HG02870 (cell line): Measurements from ENCODE around the gene UBE2G1.
"Not testable (repeated sequence)": the region's sequence is repeated elsewhere in the genome, so short reads cannot be mapped to it uniquely, and the experiment has no call there.

Experiments used
- ATAC-seq: cut with Tn5 transposase; IDR thresholded peaks from one replicate; pipeline ENCODE4 v1.9.1; 2021; ENCODE audit warnings: mild to moderate bottlenecking, moderate library complexity; ENCODE audit not compliant: unreplicated experiment

Gene UBE2G1

GRCh38 chr17:4375796-4376440 lies 9.4 kb upstream of the UBE2G1 start:
- not testable (repeated sequence) for ATAC-seq

GRCh38 chr17:4375039-4375748 lies 8.7 kb upstream of the UBE2G1 start:
- peak; percentile 80 for ATAC-seq

GRCh38 chr17:4369557-4370230 lies 3.2 kb upstream of the UBE2G1 start:
- ATAC-seq = no peak

- ATAC-seq = no peak
Observed at GRCh38 chr17:4368341-4368740, 1.9 kb upstream of the UBE2G1 start.

- ATAC-seq = not testable (repeated sequence)
Observed at GRCh38 chr17:4367177-4367576, 702 bp upstream of the UBE2G1 start.

- peak; percentile 14 for ATAC-seq
Observed at GRCh38 chr17:4365628-4366326, 698 bp downstream of the UBE2G1 start.

- peak; percentile 42 for ATAC-seq
Observed at GRCh38 chr17:4365103-4365627, 1.3 kb downstream of the UBE2G1 start.

GRCh38 chr17:4364622-4365041 lies 1.8 kb downstream of the UBE2G1 start:
- ATAC-seq = no peak

- ATAC-seq = no peak
Observed at GRCh38 chr17:4362141-4362540, 4.3 kb downstream of the UBE2G1 start.

GRCh38 chr17:4358154-4358553 lies 8.3 kb downstream of the UBE2G1 start:
- ATAC-seq = peak; percentile 67

GRCh38 chr17:4357671-4358070 lies 8.8 kb downstream of the UBE2G1 start:
- no peak for ATAC-seq

- ATAC-seq = no peak
Observed at GRCh38 chr17:4357030-4357628, 9.3 kb downstream of the UBE2G1 start.

GRCh38 chr17:4354862-4355514 lies 11.5 kb downstream of the UBE2G1 start:
- no peak for ATAC-seq

GRCh38 chr17:4354206-4354605 lies 12.3 kb downstream of the UBE2G1 start:
- no peak for ATAC-seq

GRCh38 chr17:4350214-4350613 lies 16.3 kb downstream of the UBE2G1 start:
- not testable (repeated sequence) for ATAC-seq

GRCh38 chr17:4345581-4346252 lies 20.8 kb downstream of the UBE2G1 start:
- ATAC-seq = no peak

- no peak for ATAC-seq
Observed at GRCh38 chr17:4344926-4345325, 21.5 kb downstream of the UBE2G1 start.

GRCh38 chr17:4342535-4342934 lies 23.9 kb downstream of the UBE2G1 start:
- ATAC-seq = no peak

GRCh38 chr17:4341616-4341977 lies 24.9 kb downstream of the UBE2G1 start:
- ATAC-seq = no peak
